Activated naive CD4-positive, alpha-beta T cell treated with anti-CD3 and anti-CD28 coated beads, Interleukin-2, amount 10 ng/mL, durations not matched to agents 7 days and 5 days (primary cell): Measurements from ENCODE around the gene BOLA1.
A peak's percentile ranks its signal among the peaks of the same experiment; 100 is the strongest.

Experiments used
- CTCF ChIA-PET: fragments of 350-600 bp; sonication (Branson Sonifier 250); formaldehyde crosslinking; loops from one replicate; lab custom pipeline; 2021; ENCODE audit warnings: antibody characterized with exemption; lab: Charles Lee
- DNase-seq: peaks from one replicate; pipeline ENCODE4 v3.0.0-alpha.2; 2020
- H3K27ac Mint-ChIP-seq: one replicate; pipeline ENCODE4 v1.8.0; 2021; ENCODE audit warnings: mild to moderate bottlenecking, moderate library complexity, mixed read lengths
- H3K27me3 Mint-ChIP-seq: one replicate; pipeline ENCODE4 v1.8.0; 2021; ENCODE audit warnings: mild to moderate bottlenecking, mixed read lengths
- H3K36me3 Mint-ChIP-seq: one replicate; pipeline ENCODE4 v1.8.0; 2021; ENCODE audit warnings: mixed read lengths
- H3K4me1 Mint-ChIP-seq: one replicate; pipeline ENCODE4 v1.8.0; 2021; ENCODE audit warnings: mixed read lengths
- H3K4me3 Mint-ChIP-seq: one replicate; pipeline ENCODE4 v1.8.0; 2021; ENCODE audit warnings: mild to moderate bottlenecking, moderate library complexity, mixed read lengths
- H3K9me3 Mint-ChIP-seq: one replicate; pipeline ENCODE4 v1.8.0; 2021; ENCODE audit warnings: mixed read lengths

The BOLA1 gene

DNA sequence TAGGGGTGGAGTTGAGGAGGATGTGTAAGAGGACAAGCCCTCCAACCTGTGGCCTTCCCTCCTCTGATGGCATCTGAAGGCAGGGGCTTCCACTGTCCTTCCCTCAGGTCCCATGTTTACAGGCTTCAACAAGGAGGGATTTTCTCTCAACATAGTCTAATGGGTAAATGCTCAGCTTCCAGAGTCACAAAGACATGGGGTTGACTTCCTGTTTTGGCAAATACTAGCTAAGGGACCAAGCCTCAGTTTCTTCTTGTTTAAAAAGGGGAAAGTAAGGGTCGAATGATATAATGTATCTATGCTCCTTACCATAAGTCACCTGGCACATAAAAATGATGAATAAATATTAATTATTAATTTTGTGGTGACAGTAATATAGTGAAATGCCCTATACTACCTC is 15.2 kb downstream of the BOLA1 start:
- H3K27ac Mint-ChIP-seq: no peak overlapping the region
- peaks cover 12% of the 10 kb centered on the region for H3K27me3 Mint-ChIP-seq
- CTCF ChIA-PET: interaction anchor here (1.0 kb wide), 1 partner anchor 136 kb away, joined by 4 read pairs; no protein-coding TSS in a partner anchor
- H3K4me3 Mint-ChIP-seq: no peak overlapping the region
- H3K36me3 Mint-ChIP-seq: peaks cover 21% of the 10 kb centered on the region
- H3K9me3 Mint-ChIP-seq: no peaks in the 10 kb centered on the region
- H3K4me1 Mint-ChIP-seq: peaks cover 56% of the 10 kb centered on the region
- DNase-seq: no peak

- H3K27me3 Mint-ChIP-seq: peaks cover 12% of the 10 kb centered on the region
- H3K4me1 Mint-ChIP-seq: peaks cover 56% of the 10 kb centered on the region
- H3K27ac Mint-ChIP-seq: peak overlapping the region; percentile 6
- H3K4me3 Mint-ChIP-seq: peak overlapping the region; percentile 91
- no peak for DNase-seq
- no peaks in the 10 kb centered on the region for H3K9me3 Mint-ChIP-seq
- CTCF ChIA-PET: interaction anchor here (1.0 kb wide), 1 partner anchor 135 kb away, joined by 4 read pairs; no protein-coding TSS in a partner anchor
- H3K36me3 Mint-ChIP-seq: peaks cover 21% of the 10 kb centered on the region
Measured at GRCh38 chr1:149915429-149916192, 16.2 kb downstream of the BOLA1 start.

- H3K4me3 Mint-ChIP-seq: peak overlapping the region; percentile 91
- peaks cover 17% of the 10 kb centered on the region for H3K36me3 Mint-ChIP-seq
- no peak for DNase-seq
- H3K27me3 Mint-ChIP-seq: peaks cover 12% of the 10 kb centered on the region
- H3K4me1 Mint-ChIP-seq: peaks cover 56% of the 10 kb centered on the region
- CTCF ChIA-PET: interaction anchor here (0.9 kb wide), 1 partner anchor 28 kb away, joined by 3 read pairs; no protein-coding TSS in a partner anchor
- no peaks in the 10 kb centered on the region for H3K9me3 Mint-ChIP-seq
- peak overlapping the region; percentile 75 for H3K27ac Mint-ChIP-seq
Measured at GRCh38 chr1:149916193-149916897, 17.0 kb downstream of the BOLA1 start.

DNA sequence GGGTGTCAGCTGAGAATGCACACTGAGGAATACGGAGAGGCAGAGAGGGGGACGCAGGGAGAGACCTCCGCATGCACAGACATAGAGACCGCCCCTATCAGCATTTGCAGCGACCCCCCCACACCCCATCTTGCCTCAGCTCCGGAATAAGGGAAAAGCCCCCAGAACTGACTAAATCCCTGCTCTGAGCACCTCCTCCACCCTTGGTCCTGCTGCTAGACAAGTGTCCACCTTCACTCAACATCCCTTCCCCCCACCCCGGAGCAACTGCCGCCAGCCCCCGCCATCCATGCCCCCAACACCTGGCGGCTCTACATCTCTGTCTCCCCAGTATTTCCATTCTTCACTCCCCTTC is 17.5 kb downstream of the BOLA1 start:
- Mint-ChIP-seq H3K4me1 (peaks cover 56% of the 10 kb centered on the region), H3K27me3 (peaks cover 12% of the 10 kb centered on the region), H3K36me3 (peaks cover 16% of the 10 kb centered on the region), H3K4me3 (peak overlapping the region; percentile 91), H3K27ac (no peak overlapping the region), H3K9me3 (no peaks in the 10 kb centered on the region)
- DNase-seq: no peak
- CTCF ChIA-PET: interaction anchor here (0.9 kb wide), 1 partner anchor 28 kb away, joined by 3 read pairs; no protein-coding TSS in a partner anchor

DNA sequence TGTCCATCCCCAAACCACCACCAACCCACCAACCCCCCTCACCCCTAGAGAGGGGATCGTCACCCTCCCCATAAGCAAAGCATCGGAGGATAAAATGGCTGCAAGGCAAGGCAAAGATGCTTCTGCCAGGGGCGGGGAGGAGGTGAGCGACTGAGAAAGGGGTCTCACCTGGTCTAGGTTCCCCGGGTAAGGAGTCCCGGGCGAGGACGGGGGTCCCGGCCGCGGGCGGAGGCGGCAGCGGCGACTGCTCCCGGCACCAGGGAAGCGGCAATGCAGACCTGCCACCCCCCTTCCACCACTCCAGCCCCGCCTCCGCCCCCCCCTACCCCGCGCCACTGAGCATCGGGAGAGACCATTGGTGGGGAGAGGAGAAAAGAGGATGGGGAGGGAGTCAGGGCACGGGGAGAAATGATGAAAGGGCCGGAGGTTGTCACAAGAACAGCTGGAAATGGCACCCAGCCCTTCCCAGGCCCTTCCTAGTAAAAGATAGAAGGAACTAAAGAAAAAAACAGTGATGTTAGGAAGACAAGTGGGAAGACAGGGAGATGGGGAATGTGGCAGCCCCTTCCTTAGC is 18.3 kb downstream of the BOLA1 start, which contains the start of gene SV2A:
Gene SV2A, minus strand, starts transcription at position 274 of the 574 bp plus-strand sequence. CDS start 4,004 bp downstream, outside the sequence.
- Mint-ChIP-seq H3K4me1 (peaks cover 53% of the 10 kb centered on the region), H3K27me3 (peaks cover 12% of the 10 kb centered on the region), H3K9me3 (no peaks in the 10 kb centered on the region), H3K27ac (peak within 1 kb of the TSS; percentile 80), H3K4me3 (peak within 1 kb of the TSS; percentile 91), H3K36me3 (peaks cover 22% of the 10 kb centered on the region)
- DNase-seq: peak; percentile 71
- CTCF ChIA-PET: no interaction called here

DNA sequence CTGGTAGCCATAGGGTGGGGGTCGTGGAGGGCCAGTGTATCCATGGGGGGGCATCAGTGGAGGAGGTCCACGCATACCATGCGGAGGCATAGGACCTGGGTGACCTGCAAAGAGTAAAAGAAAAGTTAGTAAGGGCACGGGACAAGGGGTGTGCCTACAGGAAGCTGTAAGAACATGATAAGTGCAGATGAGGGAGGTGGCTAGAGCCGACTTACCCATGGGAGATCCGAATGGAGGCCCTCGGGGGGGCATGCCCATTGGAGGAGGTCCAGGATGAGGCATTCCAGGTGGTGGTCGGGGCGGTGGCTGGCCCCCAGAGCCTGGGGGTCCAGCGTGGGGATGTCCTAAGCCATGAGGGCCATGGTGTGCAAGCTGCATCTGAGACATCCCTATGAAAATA is 24.3 kb downstream of the BOLA1 start:
- no peaks in the 10 kb centered on the region for H3K9me3 Mint-ChIP-seq
- no peak overlapping the region for H3K27ac Mint-ChIP-seq
- peaks cover 51% of the 10 kb centered on the region for H3K36me3 Mint-ChIP-seq
- H3K4me3 Mint-ChIP-seq: no peak overlapping the region
- CTCF ChIA-PET: no interaction called here
- peaks cover 41% of the 10 kb centered on the region for H3K4me1 Mint-ChIP-seq
- no peak for DNase-seq
- peaks cover under 1% of the 10 kb centered on the region for H3K27me3 Mint-ChIP-seq

- Mint-ChIP-seq H3K4me3 (peak overlapping the region; percentile 99), H3K27ac (peak overlapping the region; percentile 64), H3K27me3 (no peaks in the 10 kb centered on the region), H3K36me3 (peaks cover 51% of the 10 kb centered on the region), H3K9me3 (no peaks in the 10 kb centered on the region), H3K4me1 (peaks cover 55% of the 10 kb centered on the region)
- DNase-seq: no peak
- CTCF ChIA-PET: interaction anchor here (1.1 kb wide), 1 partner anchor 20 kb away, joined by 3 read pairs; no protein-coding TSS in a partner anchor
Measured at GRCh38 chr1:149925345-149925744, 26.0 kb downstream of the BOLA1 start.

DNA sequence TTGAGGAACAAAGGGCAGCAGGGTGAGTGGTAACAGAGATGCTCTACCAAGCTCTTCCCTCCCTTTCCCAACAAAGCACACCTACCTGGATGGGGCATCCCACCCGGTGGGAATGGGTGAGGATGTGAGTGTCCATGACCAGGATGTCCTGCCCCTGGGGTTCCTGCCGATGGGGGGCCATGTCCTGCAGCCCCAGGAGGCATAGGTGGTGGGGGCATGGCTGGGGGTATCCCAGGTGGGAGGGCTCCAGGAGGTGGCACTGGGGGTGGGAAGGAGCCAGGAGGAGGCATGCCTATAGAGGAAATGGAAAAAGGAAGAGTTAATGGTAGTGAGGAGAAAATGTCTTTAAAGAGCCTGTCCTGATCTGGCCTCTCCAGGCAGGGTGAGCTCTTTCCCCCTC is 26.4 kb downstream of the BOLA1 start:
- Mint-ChIP-seq H3K4me3 (peak overlapping the region; percentile 99), H3K27me3 (no peaks in the 10 kb centered on the region), H3K9me3 (no peaks in the 10 kb centered on the region), H3K4me1 (peaks cover 59% of the 10 kb centered on the region), H3K27ac (peak overlapping the region; percentile 72), H3K36me3 (peaks cover 54% of the 10 kb centered on the region)
- DNase-seq: no peak
- CTCF ChIA-PET: no interaction called here

DNA sequence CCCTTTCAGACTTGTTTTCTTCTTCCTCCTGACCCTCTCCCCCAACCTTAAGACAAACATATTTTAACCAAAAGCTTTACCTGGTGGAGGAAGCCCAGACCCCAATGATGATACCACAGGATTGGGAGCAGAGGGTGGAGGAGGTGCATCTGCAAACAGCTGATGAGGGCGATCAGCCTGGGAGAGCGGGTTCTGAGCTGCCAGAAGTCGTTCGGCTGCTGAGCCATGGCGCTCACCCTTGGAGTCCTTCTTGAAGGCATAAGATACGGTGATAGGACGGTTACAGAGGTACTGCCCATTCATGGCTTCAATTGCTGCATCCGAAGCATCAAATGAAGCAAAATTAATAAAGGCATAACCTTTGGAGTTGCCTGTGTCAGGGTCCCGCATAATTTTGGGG is 26.9 kb downstream of the BOLA1 start:
- no peaks in the 10 kb centered on the region for H3K9me3 Mint-ChIP-seq
- H3K4me1 Mint-ChIP-seq: peaks cover 64% of the 10 kb centered on the region
- H3K27ac Mint-ChIP-seq: peak overlapping the region; percentile 72
- peaks cover 56% of the 10 kb centered on the region for H3K36me3 Mint-ChIP-seq
- peak overlapping the region; percentile 99 for H3K4me3 Mint-ChIP-seq
- no peak for DNase-seq
- H3K27me3 Mint-ChIP-seq: no peaks in the 10 kb centered on the region
- CTCF ChIA-PET: no interaction called here

DNA sequence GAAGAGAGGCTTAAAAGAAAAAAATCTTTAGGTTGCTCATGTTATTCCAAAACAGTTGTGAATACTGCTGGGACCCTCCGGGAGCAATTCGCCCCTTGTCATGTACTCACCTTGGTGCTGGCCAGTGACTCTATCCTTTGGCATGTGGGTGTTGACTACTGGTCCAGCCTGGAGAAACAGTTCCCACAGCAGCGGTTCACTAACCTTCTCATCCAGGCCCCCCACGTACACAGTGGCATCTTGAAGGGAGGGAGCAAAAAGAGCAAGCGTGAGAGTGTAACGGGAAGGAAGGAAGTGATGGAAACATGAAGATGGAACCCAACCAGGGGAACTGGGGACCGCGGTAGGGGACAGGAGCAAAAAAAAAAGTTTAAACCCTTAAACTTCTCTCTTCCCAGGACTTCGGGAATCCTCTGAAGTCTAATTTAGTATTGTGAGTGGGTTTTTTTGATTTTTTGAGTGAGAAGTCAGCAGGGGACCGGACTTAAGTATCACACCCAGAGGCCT is 27.7 kb downstream of the BOLA1 start:
- Mint-ChIP-seq H3K4me1 (peaks cover 73% of the 10 kb centered on the region), H3K4me3 (peak overlapping the region; percentile 99)

DNA sequence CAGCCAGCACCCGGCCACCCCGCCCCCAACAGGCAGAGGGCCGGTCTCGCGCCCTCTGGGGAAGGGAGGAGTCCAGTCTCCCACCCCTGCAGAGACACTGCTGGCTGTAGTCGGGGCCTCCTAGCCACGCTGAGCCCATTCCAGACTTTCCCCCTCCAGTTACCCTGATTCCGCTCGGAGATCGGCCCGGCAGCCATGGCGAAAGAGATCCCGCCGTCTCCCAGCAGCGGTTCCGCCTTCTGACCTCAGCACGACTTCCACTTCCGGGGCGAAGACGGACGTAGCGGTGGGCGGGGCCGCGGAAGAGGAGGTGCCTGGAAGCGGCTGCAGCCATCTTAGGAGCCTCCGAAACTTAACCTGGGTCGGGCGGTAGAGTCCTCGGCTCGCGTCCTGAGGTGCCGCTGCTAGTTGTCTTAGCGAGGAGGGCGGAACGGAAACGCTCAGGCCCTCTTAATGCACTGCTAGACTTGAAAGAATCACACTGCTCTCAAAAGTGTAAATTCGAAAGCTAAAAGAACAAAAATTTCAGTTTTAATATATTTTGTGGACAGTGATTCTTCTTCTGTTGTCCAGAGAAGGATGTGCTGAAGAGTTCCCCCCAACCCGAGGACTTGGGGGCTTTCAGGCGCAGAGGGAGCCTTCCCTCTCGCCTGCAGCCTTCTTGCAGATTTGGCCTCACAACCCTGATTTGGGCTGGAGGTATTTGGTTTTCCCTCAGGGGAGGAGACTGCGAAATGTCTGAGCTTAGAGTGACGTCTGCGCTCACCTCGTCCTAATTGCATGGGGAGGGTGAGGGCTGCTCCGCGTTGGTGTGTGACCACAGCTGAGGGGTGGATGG is 28.4 kb downstream of the BOLA1 start, which contains the start of gene SF3B4:
Gene SF3B4, minus strand, starts transcription at position 241 of the 838 bp plus-strand sequence. Its CDS starts 44 bp downstream, at position 197.
- Mint-ChIP-seq H3K27ac (peak within 1 kb of the TSS; percentile 97), H3K36me3 (peaks cover 50% of the 10 kb centered on the region), H3K9me3 (no peaks in the 10 kb centered on the region), H3K4me1 (peaks cover 75% of the 10 kb centered on the region), H3K4me3 (peak within 1 kb of the TSS; percentile 99), H3K27me3 (no peaks in the 10 kb centered on the region)
- CTCF ChIA-PET: interaction anchor here (0.9 to 1.8 kb wide), 2 partner anchors 10 to 40 kb away, joined by 3 to 5 read pairs; a partner anchor contains a TSS
- DNase-seq: peak; percentile 98

More for the DNA sequence above, 27.7 kb downstream of the BOLA1 start:
- H3K27ac Mint-ChIP-seq: peak overlapping the region; percentile 97
- CTCF ChIA-PET: no interaction called here
- DNase-seq: no peak
- no peaks in the 10 kb centered on the region for H3K9me3 Mint-ChIP-seq
- H3K36me3 Mint-ChIP-seq: peaks cover 54% of the 10 kb centered on the region
- H3K27me3 Mint-ChIP-seq: no peaks in the 10 kb centered on the region

- H3K27ac Mint-ChIP-seq: peak overlapping the region; percentile 97
- DNase-seq: no peak
- H3K9me3 Mint-ChIP-seq: no peaks in the 10 kb centered on the region
- H3K27me3 Mint-ChIP-seq: no peaks in the 10 kb centered on the region
- H3K4me1 Mint-ChIP-seq: peaks cover 75% of the 10 kb centered on the region
- H3K4me3 Mint-ChIP-seq: peak overlapping the region; percentile 99
- H3K36me3 Mint-ChIP-seq: peaks cover 45% of the 10 kb centered on the region
- CTCF ChIA-PET: interaction anchor here (0.9 to 1.8 kb wide), 2 partner anchors 10 to 41 kb away, joined by 3 to 5 read pairs; a partner anchor contains a TSS
Measured at GRCh38 chr1:149928401-149928724, 29.0 kb downstream of the BOLA1 start.

DNA sequence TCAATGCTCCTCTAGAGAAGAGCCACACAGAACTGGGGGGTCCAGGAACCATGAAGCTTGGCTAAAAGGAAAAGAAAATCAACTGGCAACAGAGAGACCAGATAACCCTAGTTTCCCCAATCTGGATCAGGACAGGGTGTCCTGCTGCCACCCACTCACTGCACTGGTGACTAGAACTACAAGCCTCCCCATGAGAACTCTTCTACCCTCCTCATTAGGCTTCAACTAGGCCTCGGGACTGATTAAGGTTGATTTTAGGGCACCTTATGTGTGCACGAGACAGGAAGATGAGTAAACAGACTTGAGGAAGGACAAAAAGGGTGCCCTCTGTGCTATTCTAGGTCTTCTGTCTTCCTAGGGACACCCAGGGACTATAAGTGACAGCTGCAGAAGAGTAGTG is 30.5 kb downstream of the BOLA1 start:
- CTCF ChIA-PET: no interaction called here
- peak overlapping the region; percentile 16 for H3K4me3 Mint-ChIP-seq
- peaks cover 68% of the 10 kb centered on the region for H3K4me1 Mint-ChIP-seq
- DNase-seq: no peak
- H3K27me3 Mint-ChIP-seq: peaks cover 7% of the 10 kb centered on the region
- peaks cover 33% of the 10 kb centered on the region for H3K36me3 Mint-ChIP-seq
- no peaks in the 10 kb centered on the region for H3K9me3 Mint-ChIP-seq
- H3K27ac Mint-ChIP-seq: peak overlapping the region; percentile 25
